NCI-H146 (cell line): ENCODE measurements around the gene TRMT112.
A peak's percentile ranks its signal among the peaks of the same experiment; 100 is the strongest.

ENCODE experiments used
- DNase-seq: peaks from one replicate; lab custom pipeline; 2025; lab: John Stamatoyannopoulos, UW

The TRMT112 gene

DNA sequence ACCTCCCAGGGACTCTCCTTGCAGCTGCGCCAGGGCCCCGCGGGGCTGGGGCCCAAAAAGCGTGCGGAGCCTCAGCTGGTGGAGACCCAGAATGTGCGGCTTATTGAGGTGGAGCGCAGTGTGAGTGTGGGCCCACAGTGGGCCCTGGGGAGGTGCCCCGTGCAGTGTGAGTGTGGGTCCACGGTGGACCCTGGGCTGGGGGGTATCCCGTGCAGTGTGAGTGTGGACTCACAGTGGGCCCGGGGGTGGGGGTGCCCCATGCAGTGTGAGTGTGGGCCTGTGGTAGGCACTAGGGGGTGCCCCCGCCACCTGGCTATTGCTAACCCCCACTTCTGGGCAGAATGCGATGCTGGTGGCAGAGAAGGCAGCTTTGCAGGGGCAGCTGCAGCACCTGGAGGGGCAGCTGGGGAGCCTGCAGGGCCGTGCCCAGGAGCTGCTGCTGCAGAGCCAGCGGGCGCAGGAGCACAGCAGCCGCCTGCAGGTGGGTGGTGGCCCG is 33.8 kb upstream of the TRMT112 start:
- DNase-seq, result no peak

DNA sequence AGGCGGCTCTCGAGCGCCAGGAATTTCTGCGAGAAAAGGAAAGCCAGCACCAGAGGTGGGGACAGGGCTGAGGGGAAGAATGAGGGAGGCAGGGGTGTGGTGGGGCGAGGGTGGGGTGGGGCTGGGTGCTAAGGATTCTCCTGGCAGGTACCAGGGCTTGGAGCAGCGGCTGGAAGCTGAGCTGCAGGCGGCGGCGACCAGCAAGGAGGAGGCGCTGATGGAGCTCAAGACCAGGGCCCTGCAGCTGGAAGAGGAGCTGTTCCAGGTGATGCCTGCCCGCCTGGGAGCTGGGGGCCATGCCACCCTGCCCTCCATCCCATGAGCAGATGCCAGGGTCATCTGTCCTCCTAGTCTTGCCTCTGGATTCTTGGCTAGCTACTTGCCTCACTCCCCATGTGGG is 32.0 kb upstream of the TRMT112 start:
- no peak for DNase-seq

DNA sequence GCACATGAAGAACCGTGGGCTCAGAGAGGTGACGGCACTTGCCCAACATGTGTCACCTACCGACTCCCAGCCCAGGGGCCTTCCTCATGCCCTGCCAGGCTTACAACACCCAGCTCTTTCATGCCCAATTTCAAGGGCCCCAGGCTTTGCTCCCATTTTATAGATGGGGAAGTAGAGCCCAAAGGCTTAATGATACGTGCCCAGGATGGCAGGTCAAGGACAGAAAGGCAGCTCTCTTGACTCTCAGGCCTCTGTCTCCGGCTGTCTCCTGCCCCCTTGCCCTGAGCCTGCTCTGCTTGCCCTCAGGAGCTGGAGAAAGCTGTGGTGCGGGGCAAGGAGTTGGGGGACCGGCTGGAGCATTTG is 31.6 kb upstream of the TRMT112 start:
- no peak for DNase-seq

DNA sequence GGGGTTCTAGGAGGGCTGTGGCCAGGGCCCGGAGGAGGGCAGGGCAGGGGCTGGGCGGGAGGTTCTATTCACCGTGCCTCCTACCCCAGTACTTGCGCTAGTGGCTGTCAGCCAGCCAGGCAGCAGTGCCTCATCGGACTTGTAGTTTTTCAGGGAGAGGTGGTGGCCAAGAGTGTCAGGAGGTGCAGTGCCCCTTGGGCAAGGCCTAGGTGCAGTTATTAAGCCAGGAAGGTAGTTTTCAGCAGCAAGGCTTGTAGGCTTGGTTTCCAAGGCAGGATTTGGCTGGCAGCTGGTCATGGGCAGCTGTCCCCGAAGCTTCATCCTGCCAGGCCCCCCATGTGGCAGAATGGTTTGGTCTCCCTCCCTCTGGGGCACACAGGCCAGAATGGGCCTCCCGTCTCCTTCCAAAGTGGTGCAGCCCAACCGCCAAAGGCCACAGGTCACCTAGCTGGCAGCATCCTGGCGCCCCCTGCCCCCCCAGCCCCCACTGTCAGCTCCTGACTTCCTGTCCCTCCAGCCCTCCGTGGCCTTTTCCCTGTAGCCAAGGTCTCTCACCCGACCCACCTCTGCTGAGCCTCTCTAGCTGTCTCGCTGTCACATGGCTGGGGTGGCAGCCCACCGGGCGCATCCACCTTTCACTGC is 31.1 kb upstream of the TRMT112 start:
- DNase-seq, result no peak

DNA sequence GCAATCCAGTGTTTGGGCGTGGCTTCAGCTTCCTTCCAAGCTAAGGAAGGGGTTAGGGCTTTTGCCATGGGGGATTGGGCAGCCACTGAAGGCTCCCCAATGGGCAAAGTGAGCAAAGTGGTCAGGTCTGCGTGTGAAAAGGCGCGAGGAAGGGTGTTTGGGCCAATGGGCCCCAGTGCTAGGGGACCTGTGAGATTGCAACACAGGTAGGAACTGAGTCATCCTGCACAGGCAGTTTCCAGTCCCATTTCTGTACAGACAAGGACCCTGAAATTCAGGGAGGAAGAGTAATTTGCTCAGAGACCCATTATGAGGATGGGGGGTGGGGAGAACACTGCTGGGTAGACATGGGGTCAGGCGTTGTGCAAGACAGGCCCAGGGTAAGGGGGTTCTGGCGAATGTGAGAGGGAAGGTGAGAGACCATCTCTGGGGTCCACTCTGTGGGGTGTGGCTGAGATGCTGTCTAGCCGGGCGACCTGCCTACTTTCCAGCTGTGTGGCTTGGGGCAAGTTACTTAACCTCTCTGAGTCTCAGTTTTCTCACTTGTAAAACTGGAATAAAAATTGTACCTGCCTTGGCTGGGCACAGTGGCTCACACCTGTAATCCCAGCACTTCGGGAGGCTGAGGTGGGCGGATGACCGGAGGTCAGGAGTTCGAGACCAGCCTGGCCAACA is 30.0 kb upstream of the TRMT112 start:
- DNase-seq, result no peak

DNA sequence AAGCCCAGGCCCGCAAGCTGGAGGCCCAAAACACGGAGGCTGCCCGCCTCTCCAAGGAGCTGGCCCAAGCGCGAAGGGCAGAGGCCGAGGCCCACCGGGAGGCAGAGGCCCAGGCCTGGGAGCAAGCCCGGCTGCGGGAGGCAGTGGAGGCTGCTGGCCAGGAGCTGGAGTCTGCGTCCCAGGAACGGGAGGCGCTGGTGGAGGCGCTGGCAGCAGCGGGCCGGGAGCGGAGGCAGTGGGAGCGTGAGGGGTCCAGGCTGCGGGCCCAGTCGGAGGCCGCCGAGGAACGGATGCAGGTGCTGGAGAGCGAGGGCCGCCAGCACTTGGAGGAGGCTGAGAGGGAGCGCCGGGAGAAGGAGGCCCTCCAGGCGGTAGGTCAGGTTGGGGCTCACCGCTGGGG is 27.4 kb upstream of the TRMT112 start:
- DNase-seq, result no peak

DNA sequence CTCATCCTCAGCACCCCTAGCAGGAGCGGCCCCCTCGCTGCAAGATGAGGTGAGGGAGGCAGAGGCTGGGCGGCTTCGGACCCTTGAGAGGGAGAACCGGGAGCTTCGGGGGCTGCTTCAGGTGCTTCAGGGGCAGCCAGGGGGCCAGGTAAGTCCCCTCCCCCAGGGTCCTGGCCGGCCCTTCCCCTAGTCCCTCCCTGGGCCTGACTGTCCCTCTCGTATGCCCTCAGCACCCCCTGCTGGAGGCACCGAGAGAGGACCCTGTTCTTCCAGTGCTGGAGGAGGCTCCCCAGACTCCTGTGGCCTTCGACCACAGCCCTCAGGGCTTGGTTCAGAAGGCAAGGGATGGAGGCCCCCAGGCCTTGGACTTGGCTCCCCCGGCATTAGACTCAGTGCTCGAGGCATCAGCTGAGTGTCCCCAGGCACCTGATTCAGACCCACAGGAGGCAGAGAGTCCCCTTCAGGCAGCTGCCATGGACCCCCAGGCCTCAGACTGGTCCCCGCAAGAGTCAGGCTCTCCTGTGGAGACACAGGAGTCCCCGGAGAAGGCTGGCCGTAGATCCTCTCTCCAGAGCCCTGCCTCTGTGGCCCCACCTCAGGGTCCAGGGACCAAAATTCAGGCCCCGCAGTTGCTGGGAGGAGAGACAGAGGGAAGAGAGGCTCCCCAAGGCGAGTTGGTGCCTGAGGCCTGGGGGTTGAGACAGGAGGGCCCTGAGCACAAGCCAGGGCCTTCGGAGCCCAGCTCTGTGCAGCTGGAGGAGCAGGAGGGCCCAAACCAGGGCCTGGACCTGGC is 26.6 kb upstream of the TRMT112 start:
- DNase-seq, result no peak

DNA sequence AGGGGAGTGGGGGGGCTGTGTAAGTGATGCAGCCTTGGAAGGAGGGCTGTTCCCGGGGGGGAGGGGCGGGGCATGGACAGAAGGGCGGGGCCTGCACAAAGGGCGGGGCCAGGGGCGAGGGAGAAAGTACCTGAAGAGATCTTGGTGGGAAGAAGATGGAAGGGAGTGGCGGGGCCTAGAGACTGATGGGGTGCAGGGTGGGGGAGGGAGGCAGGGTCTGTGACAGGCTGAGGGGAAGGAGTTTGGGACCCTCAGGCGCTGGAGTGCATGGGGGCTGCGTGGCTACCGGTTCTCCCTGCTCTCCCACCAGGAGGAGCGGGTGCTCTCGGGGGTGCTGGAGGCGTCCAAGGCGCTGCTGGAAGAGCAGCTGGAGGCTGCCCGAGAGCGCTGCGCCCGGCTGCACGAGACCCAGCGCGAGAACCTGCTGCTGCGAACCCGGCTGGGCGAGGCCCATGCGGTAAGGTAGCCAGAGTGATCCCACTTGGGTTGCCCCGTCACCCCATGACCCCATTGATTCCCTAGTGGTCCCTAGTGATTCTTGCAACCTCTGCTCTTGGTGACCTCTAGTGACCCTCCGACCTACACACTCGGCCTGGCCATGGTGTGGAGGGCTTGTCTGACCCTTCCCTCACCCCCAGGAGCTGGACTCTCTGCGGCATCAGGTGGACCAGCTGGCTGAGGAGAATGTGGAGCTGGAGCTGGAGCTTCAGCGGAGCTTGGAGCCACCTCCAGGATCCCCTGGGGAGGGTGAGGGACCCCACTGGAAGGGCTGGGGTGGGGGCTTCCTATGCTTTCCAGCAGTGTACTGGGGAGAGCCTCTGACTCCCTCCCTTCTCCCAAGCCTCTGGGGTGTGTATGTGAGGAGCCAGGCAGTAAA is 25.7 kb upstream of the TRMT112 start:
- DNase-seq, result no peak

DNA sequence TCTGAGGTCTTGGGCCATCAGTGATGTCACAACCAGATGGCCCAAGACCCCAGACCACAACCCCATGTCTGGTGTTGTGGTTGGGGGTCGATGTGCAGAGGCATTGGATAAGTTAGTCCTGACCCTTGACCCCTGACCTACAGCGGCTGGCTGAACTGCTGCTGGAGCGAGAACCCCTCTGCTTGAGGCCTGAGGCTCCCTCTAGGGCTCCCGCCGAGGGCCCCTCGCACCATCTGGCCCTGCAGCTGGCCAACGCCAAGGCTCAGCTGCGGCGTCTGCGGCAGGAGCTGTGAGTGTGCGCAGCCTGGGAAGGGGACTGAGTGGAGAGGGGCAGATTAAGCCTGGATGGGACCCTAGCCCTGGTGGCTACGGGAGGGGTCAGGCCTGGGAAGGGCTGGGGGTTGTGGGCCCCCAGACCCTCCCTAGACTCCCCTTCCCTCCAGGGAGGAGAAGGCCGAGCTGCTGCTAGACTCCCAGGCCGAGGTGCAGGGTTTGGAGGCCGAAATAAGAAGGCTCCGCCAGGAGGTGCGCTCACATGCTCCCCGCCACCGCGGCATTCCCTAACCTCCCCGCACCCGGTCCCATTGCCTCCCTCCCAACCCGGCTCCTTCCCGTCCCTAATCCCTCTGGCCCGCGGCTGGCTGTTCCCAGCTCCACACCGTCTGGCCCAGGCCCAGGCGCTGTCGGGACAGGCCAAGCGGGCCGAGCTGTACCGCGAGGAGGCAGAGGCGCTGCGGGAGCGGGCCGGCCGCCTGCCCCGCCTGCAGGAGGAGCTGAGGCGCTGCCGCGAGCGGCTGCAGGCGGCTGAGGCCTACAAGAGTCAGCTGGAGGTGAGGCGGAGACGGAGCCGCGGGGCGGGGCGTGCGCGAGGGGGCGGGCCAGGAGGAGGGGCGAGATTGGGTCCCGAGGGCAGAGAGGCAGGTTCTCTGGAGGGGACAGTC is 24.8 kb upstream of the TRMT112 start:
- DNase-seq, result peak; percentile 82

DNA sequence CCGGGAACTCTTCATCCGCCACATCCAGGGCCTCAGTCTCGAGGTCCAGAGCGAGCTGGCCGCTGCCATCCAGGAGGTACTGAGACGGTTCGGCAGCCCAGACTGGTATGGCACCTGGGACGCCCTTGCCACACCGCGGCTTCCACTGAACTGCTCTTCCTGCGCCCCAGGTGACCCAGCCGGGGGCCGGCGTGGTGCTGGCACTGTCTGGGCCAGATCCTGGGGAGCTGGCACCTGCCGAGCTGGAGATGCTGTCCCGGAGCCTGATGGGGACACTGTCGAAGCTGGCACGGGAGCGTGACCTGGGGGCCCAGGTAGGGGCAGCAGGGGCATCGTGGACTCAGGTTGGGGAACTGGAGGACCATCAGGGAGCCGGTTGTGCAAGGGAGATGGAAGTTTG is 24.1 kb upstream of the TRMT112 start:
- no peak for DNase-seq

DNA sequence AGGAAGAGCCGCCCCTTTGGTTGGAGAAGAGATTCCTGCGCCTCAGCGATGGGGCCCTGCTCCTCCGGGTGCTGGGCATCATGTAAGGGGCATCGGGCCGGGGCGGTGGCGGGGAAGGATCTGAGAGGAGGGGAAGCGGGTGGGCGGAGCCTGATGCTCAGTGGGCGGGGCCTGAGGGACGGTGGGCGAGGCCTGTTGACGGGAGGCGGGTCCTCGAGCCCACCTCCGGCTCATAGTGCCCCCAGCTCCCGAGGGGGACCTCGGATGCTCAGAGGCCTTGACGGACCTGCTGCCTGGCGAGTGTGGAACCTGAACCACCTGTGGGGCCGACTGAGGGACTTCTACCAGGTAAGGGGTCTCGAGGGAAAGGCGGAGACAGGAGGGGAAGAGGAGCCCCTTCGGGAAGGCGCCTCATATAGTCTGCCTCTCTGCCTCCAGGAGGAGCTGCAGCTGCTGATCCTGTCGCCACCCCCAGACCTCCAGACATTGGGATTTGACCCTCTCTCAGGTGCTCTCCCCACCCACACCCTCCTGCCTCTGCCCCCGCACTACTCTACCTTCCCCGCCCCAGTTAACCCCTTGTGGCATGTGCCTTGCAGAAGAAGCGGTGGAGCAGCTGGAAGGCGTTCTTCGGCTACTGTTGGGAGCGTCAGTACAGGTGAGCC is 23.4 kb upstream of the TRMT112 start:
- DNase-seq, result peak; percentile 44

DNA sequence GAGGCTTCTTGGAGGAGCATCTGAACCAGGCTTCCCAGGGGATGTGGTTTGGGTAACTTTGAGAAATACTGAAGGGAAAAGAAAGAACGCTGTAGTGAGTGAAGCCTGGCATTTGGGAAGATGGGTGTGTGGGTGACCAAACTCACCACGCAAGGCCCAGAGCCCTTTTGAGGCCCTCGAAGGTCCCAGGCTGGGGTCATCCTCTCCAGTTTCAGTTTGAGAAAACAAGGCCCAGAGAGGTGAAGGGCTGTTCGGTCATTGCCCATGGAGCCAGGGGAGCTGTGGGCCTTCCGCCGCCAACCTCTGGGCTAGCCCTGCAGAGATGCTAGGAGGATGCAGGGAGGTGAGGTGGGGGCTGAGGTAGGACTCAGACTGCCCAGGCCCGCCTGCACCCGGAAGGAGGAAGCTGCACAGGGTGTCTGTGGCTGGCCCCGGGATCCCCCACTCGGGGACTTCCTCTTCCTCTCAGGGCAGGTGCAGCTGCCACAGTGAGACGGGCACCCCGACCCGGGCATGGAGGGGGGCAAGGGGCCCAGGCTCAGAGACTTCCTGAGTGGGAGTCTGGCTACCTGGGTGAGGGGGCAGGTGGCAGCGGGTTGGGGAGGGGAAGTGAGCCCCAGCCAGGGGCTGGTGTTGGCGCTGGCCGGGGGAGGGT is 22.5 kb upstream of the TRMT112 start, which contains the start of gene CCDC88B:
Gene CCDC88B, plus strand, starts transcription at position 451 of the 655 bp plus-strand sequence. Its CDS starts 63 bp downstream, at position 514.
- no peak for DNase-seq

DNA sequence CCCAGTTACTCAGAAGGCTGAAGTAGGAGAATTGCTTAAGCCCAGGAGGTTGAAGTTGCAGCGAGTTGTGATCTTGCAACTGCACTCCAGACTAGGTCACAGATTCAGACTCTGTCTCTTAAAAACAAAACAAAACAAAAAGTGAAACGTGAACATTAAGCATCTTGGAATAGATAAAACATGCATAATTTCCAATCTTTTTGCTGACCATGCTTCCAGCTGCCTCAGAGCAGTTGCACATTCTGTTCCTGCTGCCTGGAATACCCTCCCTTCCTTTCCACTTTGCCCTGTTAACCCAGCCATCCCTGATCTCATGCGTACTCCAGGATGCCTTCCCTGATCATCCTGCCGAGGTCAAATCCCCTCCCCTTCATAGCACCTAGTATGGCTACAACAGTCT is 21.9 kb upstream of the TRMT112 start:
- no peak for DNase-seq

DNA sequence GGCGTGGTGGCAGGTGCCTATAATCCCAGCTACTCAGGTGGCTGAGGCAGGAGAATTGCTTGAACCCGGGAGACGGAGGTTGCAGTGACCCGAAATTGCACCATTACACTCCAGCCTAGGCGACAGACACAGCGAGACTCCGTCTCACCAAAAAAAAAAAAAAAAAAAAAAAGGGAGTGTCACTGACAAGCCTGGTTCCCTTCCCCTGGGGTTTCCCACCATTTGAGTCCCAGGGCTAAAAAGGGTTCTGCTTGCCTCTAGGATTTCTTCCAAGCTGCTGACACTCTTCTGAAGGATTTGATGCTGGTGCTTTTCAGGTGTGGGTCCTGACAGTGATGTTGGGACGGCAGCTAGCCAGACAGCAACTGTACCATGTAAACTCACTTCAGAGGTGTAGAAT is 21.4 kb upstream of the TRMT112 start:
- no peak for DNase-seq

DNA sequence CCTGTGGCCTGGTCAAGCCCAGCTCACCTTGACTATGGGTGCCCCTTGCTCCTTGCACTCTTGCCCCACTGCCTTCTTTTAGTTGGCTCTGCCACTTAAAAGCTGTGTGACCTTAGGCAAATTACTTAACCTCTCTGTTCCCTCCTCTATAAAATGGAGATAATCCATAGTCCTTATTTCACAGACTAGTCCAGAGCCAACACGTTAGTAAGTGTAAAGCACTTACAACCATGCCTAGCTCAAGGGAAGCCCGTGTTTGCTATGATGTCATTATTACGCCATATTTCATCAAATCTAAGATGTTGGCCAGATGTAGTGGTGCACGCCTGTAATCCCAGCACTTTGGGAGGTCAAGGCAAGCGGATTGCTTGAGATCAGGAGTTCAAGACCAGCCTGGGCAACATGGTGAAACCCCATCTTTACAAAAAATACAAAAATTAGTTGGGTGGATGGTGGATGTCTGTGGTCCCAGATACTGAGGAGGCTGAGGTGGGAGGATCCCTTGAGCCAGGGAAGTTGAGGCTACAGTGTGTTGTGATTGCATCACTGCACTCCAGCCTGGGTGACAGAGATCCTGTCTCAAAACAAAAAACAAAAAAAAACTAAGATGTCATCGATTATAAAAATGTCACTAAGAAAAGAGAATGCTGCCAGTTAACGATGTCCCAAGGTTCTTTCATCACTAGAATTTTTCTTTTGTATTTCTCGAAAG is 20.3 kb upstream of the TRMT112 start:
- no peak for DNase-seq

DNA sequence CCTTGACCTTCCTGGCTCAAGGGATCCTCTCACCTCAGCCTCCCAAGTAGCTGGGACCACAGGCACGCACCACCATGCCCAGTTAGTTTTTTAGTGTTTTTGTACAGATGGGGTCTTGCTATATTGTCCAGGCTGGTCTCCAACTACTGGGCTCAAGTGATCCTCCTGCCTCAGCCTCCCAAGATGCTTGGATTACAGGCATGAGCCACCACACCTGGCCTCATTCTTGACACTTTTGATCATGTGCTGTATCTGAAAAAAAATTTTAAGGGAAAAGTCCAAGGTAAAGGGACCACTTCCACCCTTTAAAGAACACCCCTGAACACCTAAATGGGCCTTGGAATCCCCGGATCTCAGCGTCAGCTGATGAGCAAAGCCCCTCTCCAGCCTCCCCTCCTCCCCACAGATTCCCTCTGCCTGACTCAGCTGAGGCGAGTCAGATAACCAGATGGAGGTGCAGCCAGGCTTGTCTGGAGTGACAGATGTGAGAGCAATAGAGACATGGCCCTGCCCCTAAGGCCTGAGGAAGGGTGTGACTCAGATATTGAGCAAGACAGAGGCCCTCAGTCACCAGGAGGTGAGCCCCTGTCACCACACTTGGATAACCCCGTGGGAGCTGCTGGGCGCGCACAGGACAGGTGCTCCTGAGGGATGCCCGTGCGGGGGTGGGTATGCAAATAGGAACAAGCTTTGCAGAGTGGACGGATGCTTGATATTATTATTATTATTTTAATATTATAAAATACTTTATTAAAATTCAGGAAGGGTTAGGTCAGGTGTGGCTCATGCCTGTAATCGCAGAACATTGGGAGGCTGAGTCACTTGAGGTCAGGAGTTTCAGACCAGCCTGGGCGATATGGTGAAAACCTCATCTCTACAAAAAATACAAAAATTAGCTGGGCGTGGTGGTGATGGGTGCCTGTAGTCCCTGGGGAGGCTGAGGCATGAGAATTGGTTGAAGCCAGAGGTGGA is 17.7 kb upstream of the TRMT112 start:
- DNase-seq, result peak; percentile 82

DNA sequence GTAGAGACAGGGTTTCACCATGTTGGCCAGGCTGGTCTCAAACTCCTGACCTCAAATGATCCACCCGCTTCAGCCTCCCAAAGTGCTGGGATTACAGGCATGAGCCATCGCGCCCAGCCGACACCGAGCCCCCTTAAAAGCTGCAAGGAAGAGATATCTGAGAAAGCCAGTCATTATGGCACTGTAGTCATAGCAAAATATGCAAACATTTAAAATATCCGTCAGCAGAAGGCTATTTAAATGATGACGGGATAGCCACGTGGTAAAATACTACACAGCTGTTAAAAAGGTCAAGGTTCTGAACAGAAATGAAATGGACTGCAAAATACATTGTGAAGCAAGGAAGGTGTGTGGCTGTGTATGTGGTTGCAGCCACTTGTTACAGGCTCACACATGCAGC is 16.2 kb upstream of the TRMT112 start:
- no peak for DNase-seq
